HFFc6 (cell line): ENCODE measurements around the gene SLC22A1. TPM values are rescaled to one million over a fixed set of nuclear protein-coding genes. Genes with fewer than 3 reads are reported as not detected.
"Not testable (repeated sequence)": the region's sequence is repeated elsewhere in the genome, so short reads cannot be mapped to it uniquely, and the experiment has no call there.

Experiments used
- DNase-seq: peaks from one replicate; pipeline ENCODE4 v3.0.0-alpha.2; 2018
- H3K27ac Mint-ChIP-seq: 2 replicates; pipeline ENCODE4 v1.8.0; 2020; ENCODE audit warnings: mild to moderate bottlenecking, mixed read lengths
- H3K27me3 Mint-ChIP-seq: 2 replicates; pipeline ENCODE4 v1.8.0; 2021; ENCODE audit warnings: mild to moderate bottlenecking, moderate library complexity, mixed read lengths; ENCODE audit not compliant: insufficient read depth
- H3K36me3 Mint-ChIP-seq: 2 replicates; pipeline ENCODE4 v1.8.0; 2021; ENCODE audit warnings: low read depth, mixed read lengths
- H3K4me1 Mint-ChIP-seq: 2 replicates; pipeline ENCODE4 v1.8.0; 2020; ENCODE audit warnings: low read depth, mixed read lengths
- H3K4me3 Mint-ChIP-seq: 2 replicates; pipeline ENCODE4 v1.8.0; 2020; ENCODE audit warnings: mild to moderate bottlenecking, moderate library complexity, mixed read lengths
- H3K9me3 Mint-ChIP-seq: 2 replicates; pipeline ENCODE4 v1.8.0; 2020; ENCODE audit warnings: mild to moderate bottlenecking, mixed read lengths
- total RNA-seq, 6 experiments: library from RNA; stranded (reverse); fragmentation: NEBNext Ultra II Directional; extraction: Animal tissue kit (Norgen Biotek cat#: 25700); gene quantifications; 2 replicates in 1 of 6; 3 replicates in 5 of 6; pipeline ENCODE4 v1.2.3, GENCODE V29; 2021
- TF ChIP-seq, protein P1 (sequence below): fragments of 200-600 bp; sonication (generic); IDR thresholded peaks from 2 replicates; pipeline ENCODE4 v1.5.0; 2021; ENCODE audit warnings: antibody characterized with exemption, mild to moderate bottlenecking

The SLC22A1 gene
- total RNA-seq, 6 experiments from 2014 or later, result 0.12 to 0.33 (median 0.21) TPM; not detected in 2

- H3K36me3 Mint-ChIP-seq, result peaks cover 23% of the 10 kb centered on the region
- peak overlapping the region; percentile 92 for H3K27ac Mint-ChIP-seq
- no peaks in the 10 kb centered on the region for H3K9me3 Mint-ChIP-seq
- no peaks in the 10 kb centered on the region; the same call in 1 of the 2 replicates for H3K27me3 Mint-ChIP-seq
- TF ChIP-seq, protein P1, sequence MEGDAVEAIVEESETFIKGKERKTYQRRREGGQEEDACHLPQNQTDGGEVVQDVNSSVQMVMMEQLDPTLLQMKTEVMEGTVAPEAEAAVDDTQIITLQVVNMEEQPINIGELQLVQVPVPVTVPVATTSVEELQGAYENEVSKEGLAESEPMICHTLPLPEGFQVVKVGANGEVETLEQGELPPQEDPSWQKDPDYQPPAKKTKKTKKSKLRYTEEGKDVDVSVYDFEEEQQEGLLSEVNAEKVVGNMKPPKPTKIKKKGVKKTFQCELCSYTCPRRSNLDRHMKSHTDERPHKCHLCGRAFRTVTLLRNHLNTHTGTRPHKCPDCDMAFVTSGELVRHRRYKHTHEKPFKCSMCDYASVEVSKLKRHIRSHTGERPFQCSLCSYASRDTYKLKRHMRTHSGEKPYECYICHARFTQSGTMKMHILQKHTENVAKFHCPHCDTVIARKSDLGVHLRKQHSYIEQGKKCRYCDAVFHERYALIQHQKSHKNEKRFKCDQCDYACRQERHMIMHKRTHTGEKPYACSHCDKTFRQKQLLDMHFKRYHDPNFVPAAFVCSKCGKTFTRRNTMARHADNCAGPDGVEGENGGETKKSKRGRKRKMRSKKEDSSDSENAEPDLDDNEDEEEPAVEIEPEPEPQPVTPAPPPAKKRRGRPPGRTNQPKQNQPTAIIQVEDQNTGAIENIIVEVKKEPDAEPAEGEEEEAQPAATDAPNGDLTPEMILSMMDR, result no peak; the same call in 1 of the 2 replicates
- peaks cover 23% of the 10 kb centered on the region for H3K4me1 Mint-ChIP-seq
- DNase-seq, result no peak
- peak overlapping the region; percentile 80 for H3K4me3 Mint-ChIP-seq
Observed at GRCh38 chr6:160088784-160089533, 32.7 kb upstream of the SLC22A1 start.

DNA sequence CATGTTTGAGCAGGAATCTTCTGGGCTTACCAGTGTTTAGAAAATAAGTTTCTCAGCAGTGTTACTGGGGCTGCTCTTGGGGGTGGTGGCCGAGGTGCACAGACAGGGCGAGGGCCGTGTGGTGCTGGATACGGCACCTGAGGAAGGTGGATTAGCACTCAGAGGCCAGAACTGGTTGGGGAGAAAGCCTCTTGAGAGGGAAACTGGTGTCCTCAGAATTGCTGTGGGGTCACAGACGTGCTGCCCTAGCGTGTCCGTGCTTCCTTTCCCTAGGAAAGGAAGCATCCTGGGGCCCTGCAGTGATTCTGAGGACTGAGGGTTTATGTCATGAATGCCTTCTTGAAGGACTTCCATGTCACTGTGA lies 32.1 kb upstream of the SLC22A1 start:
- Mint-ChIP-seq H3K4me1 (peaks cover 23% of the 10 kb centered on the region), H3K9me3 (no peaks in the 10 kb centered on the region), H3K36me3 (peaks cover 24% of the 10 kb centered on the region; the same call in 1 of the 2 replicates), H3K27me3 (no peaks in the 10 kb centered on the region; the same call in 1 of the 2 replicates), H3K27ac (peak overlapping the region; percentile 92), H3K4me3 (peak overlapping the region; percentile 80)
- TF ChIP-seq, protein P1, result no peak
- DNase-seq, result no peak

DNA sequence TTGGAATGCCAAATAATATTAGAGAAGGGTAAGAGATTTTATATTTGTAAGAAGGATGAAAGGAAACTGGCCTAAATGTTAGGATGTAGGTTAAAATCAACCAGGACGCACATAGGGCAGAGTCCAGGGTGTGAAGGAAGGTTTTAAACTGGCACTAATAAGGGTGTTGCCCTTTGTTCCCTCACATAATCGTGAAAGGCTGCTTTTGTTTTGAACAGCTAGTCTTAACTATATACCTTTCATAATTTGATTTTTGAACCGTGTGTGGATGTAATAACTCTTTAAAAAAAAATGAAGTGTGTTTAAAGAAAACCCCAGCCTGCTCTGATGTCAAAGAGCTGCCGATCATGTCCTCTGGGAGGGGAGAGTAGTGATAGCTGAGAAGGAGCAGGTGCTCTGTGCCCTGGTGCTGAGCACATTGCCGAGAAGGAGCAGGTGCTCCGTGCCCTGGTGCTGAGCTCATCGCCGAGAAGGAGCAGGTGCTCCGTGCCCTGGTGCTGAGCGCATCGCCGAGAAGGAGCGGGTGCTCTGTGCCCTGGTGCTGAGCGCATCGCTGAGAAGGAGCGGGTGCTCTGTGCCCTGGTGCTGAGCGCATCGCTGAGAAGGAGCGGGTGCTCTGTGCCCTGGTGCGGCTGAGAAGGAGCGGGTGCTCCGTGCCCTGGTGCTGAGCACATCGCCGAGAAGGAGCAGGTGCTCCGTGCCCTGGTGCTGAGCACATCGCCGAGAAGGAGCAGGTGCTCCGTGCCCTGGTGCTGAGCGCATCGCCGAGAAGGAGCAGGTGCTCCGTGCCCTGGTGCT lies 31.0 kb upstream of the SLC22A1 start:
- not testable (repeated sequence) for H3K4me3 Mint-ChIP-seq, H3K27me3 Mint-ChIP-seq, DNase-seq, H3K9me3 Mint-ChIP-seq, H3K27ac Mint-ChIP-seq
- Mint-ChIP-seq H3K4me1 (peaks cover 23% of the 10 kb centered on the region), H3K36me3 (peaks cover 24% of the 10 kb centered on the region; the same call in 1 of the 2 replicates)

DNA sequence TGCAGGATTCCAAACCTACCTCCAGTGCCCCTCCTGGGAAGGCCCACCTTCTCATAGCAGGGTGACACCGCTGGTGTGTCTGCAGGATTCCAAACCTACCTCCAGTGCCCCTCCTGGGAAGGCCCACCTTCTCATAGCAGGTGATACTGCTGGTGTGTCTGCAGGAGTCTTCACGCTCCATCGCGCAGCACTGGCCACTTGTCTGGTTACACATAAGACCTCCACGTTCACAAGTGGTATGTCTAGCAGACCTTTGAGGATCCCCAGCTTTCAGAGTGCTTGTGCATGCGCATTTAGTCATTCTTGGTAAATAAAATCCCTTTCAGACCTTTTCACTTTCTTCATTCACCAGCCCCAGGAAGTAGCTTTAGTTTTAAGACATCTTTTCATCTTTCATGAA lies 29.4 kb upstream of the SLC22A1 start:
- DNase-seq, H3K4me3 Mint-ChIP-seq, H3K27ac Mint-ChIP-seq, H3K9me3 Mint-ChIP-seq, H3K27me3 Mint-ChIP-seq: not testable (repeated sequence)
- Mint-ChIP-seq H3K36me3 (peaks cover 28% of the 10 kb centered on the region; the same call in 1 of the 2 replicates), H3K4me1 (peaks cover 23% of the 10 kb centered on the region)

- Mint-ChIP-seq H3K4me3 (no peak overlapping the region), H3K36me3 (peaks cover 30% of the 10 kb centered on the region; the same call in 1 of the 2 replicates), H3K27me3 (no peaks in the 10 kb centered on the region; the same call in 1 of the 2 replicates), H3K4me1 (peaks cover 23% of the 10 kb centered on the region), H3K9me3 (no peaks in the 10 kb centered on the region), H3K27ac (no peak overlapping the region)
- no peak for DNase-seq
- TF ChIP-seq, protein P1, result no peak
Observed at GRCh38 chr6:160092602-160093001, 29.0 kb upstream of the SLC22A1 start.

DNA sequence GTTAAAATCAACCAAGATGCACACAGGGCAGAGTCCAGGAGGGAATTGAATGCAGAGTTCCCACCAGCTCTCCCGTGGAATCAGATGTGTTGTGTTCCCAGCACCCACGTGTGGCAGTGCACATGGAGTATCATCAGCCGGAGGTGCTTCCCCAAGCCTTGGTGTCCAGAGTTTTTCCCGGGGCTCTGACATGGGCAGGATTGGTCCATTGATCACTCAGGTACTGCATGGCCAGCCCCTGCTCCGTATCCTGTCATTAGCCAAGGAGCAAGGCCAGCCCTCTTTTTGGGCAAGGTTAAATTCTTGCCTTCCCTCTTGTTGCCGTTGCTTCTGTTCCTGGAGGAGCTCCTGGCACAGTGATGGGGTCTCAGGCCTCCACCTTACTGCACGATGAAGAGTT lies 28.6 kb upstream of the SLC22A1 start:
- Mint-ChIP-seq H3K4me1 (peaks cover 19% of the 10 kb centered on the region), H3K36me3 (peaks cover 35% of the 10 kb centered on the region), H3K27me3 (no peaks in the 10 kb centered on the region; the same call in 1 of the 2 replicates), H3K4me3 (no peak overlapping the region), H3K9me3 (no peaks in the 10 kb centered on the region), H3K27ac (no peak overlapping the region)
- DNase-seq, result no peak
- TF ChIP-seq, protein P1, result no peak
